PC-9 (cell line): Measurements from ENCODE around the gene GNG8.

Experiments used
- CTCF ChIP-seq: fragments of 200-600 bp; sonication (generic); conservative IDR thresholded peaks from 2 replicates; pipeline ENCODE4 v1.6.1; 2017; ENCODE audit warnings: mixed run types, antibody characterized with exemption, mild to moderate bottlenecking, moderate library complexity
- EZH2 ChIP-seq: fragments of 200-600 bp; sonication (generic); IDR thresholded peaks from 2 replicates; pipeline ENCODE4 v1.8.0; 2017; ENCODE audit warnings: antibody characterized with exemption, low read depth

DNA sequence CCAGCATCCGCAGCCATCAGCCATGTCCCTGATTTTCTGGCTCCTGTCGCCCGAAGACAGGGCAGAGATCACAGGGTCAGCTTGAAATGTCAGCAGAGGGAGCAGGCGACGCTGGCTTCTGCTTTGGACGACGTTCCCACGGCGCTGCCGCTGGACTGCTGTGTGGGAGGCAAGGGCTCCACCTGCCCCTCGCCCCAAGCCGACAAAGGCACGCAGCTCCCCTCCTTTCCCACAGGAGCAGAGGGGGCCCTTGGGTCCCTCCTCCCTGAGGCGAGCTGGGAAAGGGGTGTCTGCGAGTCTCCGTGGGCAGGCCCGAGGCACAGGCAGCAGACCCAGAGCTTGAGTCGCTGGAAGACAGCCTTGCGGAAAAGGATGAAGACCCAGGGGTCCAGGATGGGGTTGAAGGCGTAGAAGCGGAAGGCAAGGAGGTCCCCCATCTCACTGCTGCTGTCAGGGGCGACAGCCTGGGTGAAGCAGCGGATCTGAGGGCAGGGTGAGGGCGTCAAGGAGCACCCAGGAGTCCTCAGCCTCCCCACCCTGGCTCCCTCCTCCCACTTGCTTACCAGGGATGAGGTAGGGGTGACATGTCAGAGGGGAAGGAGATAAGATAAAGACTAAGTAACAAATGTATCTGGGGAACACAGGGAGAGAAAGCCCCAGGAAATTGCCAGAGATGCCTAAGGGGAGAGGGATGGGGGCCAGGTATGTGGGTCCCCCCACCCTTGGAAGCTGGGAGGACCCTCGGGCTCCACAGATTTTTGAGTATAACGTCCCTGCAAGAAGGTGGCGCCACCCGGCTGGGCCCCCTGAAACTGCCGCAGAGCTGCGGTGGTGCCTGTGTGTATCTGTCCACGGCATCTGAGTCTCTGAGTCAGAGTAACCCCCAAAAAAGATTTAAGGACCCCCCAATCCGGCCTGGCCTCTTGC, 14.5 kb downstream of the GNG8 start:
- no peak for TF ChIP-seq CTCF
- no peak for TF ChIP-seq EZH2
